Lung (tissue), 12 donors: Measurements from ENCODE around the gene LONP2. TPM values are rescaled to one million over a fixed set of nuclear protein-coding genes. Genes with fewer than 3 reads are reported as not detected.

Experiments
- ATAC-seq: fragments of 200-7000 bp; cut with Tn5 transposase; one replicate; pipeline ENCODE4 v1.9.1; 2020; ENCODE audit warnings: moderate number of reproducible peaks; ENCODE audit not compliant: insufficient read depth, low FRiP score
- DNase-seq, 3 donors: peaks; one replicate each; pipeline ENCODE4 v3.0.0-alpha.2; 2013 to 2017
- H3K27ac ChIP-seq, 2 donors: one replicate each; pipeline ENCODE4 v1.5.1; 2013; ENCODE audit warnings: mild to moderate bottlenecking in 2 of 2, moderate library complexity in 2 of 2, control low read depth in 1 of 2, inconsistent platforms in 1 of 2, low read depth in 1 of 2, low read length in 1 of 2
- H3K27me3 ChIP-seq, 3 donors: one replicate each; pipeline ENCODE4 v1.5.1; 2013; ENCODE audit warnings: low read length in 2 of 3; ENCODE audit not compliant: control insufficient read depth in 3 of 3, insufficient read depth in 3 of 3
- H3K36me3 ChIP-seq, 4 donors: one replicate each; pipeline ENCODE4 v1.5.1; 2013; ENCODE audit warnings: low read length in 4 of 4, mild to moderate bottlenecking in 1 of 4, moderate library complexity in 1 of 4; ENCODE audit not compliant: control insufficient read depth in 4 of 4, insufficient read depth in 4 of 4
- H3K4me1 ChIP-seq, 5 donors: one replicate each; pipeline ENCODE4 v1.5.1; 2013; ENCODE audit warnings: low read length in 5 of 5, mild to moderate bottlenecking in 2 of 5, moderate library complexity in 1 of 5; ENCODE audit not compliant: control insufficient read depth in 5 of 5, insufficient read depth in 5 of 5
- H3K4me3 ChIP-seq: one replicate; pipeline ENCODE4 v1.5.1; 2013; ENCODE audit warnings: mild to moderate bottlenecking, control low read depth, moderate library complexity
- H3K9ac ChIP-seq, 2 donors: one replicate each; pipeline ENCODE4 v1.5.1; 2013; ENCODE audit warnings: low read length in 2 of 2, control low read depth in 1 of 2; ENCODE audit not compliant: insufficient read depth in 1 of 2
- H3K9me3 ChIP-seq, 4 donors: one replicate each; pipeline ENCODE4 v1.5.1; 2013; ENCODE audit warnings: low read length in 3 of 4, mild to moderate bottlenecking in 1 of 4, moderate library complexity in 1 of 4; ENCODE audit not compliant: control insufficient read depth in 4 of 4, insufficient read depth in 3 of 4
- CTCF ChIP-seq: IDR thresholded peaks from 2 replicates; pipeline ENCODE4 v1.5.1; 2012; ENCODE audit warnings: mild to moderate bottlenecking; ENCODE audit errors: control extremely low read depth, extremely low read depth
- WGBS, 2 donors: extraction: QIAGEN DNeasy Blood & Tissue Kit; methylation state at CpG; one replicate each; pipeline ENCODE4 v1.1.7; 2013; 5-methylcytosine and 5-hydroxymethylcytosine counted together
- polyA plus RNA-seq, 2 donors: library from polyadenylated mRNA; stranded (reverse); fragments of 200-250 nt; gene quantifications; one replicate each; pipeline ENCODE4 v1.2.1, GENCODE V29; 2013
- total RNA-seq, 2 donors: library from RNA; depleted of rRNA in 1 of 2; stranded (reverse); fragments of >200 nt in 1 of 2; gene quantifications; one replicate each; pipeline ENCODE4 v1.2.1, GENCODE V29; 2014 to 2021
- donor health status: control.
- donor health status: control.
- donor health status: Bipolar disorder and iron deficiency.
- donor health status: healthy.
- donor health status: DM: yes; HTN: yes; CAD: no.

Gene LONP2
- total and polyA plus RNA-seq, 4 donors = 20.7 to 81.5 (median 46.1) TPM

GRCh38 chr16:48284772-48285409 is 40.8 kb downstream of the LONP2 start:
- Histone ChIP-seq H3K9me3 (peaks cover 4 to 7% (median 6%) of the 10 kb centered on the region in 4 donors), H3K27me3 (no peaks in the 10 kb centered on the region), H3K4me1 (peaks cover 0 to 20% (median 0%) of the 10 kb centered on the region in 5 donors), H3K9ac (no peak overlapping the region), H3K4me3 (no peak overlapping the region), H3K27ac (no peak overlapping the region), H3K36me3 (peaks cover 7 to 26% (median 18%) of the 10 kb centered on the region in 4 donors)
- ATAC-seq (no peak), DNase-seq (no peak)
- WGBS, 2 donors = 85 to 90% methylated on average over 4 of the region's 4 CpGs
- no peak for TF ChIP-seq CTCF

- Histone ChIP-seq H3K9ac (no peak overlapping the region), H3K9me3 (peaks cover 4 to 7% (median 6%) of the 10 kb centered on the region in 4 donors), H3K27me3 (no peaks in the 10 kb centered on the region), H3K36me3 (peaks cover 12 to 33% (median 23%) of the 10 kb centered on the region in 4 donors), H3K4me1 (peaks cover 0 to 17% (median 0%) of the 10 kb centered on the region in 5 donors), H3K4me3 (no peak overlapping the region), H3K27ac (no peak overlapping the region)
- DNase-seq (no peak), ATAC-seq (no peak)
- no peak for TF ChIP-seq CTCF
Observed at GRCh38 chr16:48287239-48287638, 43.1 kb downstream of the LONP2 start.

- Histone ChIP-seq H3K9ac (no peak overlapping the region), H3K4me1 (peaks cover 0 to 4% (median 0%) of the 10 kb centered on the region in 5 donors), H3K36me3 (peaks cover 16 to 28% (median 22%) of the 10 kb centered on the region in 4 donors)
Observed at GRCh38 chr16:48291303-48291702, 47.2 kb downstream of the LONP2 start.

More at GRCh38 chr16:48291303-48291702, 47.2 kb downstream of the LONP2 start:
- ATAC-seq = no peak
- H3K4me3 ChIP-seq = no peak overlapping the region
- H3K27me3 ChIP-seq = no peaks in the 10 kb centered on the region
- no peak overlapping the region for H3K27ac ChIP-seq
- DNase-seq = no peak
- H3K9me3 ChIP-seq = peaks cover 4 to 7% (median 6%) of the 10 kb centered on the region in 4 donors
- no peak for TF ChIP-seq CTCF
- 95 to 98% methylated on average over 3 of the region's 3 CpGs for WGBS, 2 donors
